GM10266 (cell line): ENCODE measurements around the gene PFN1.

Experiments
- DNase-seq: peaks from one replicate; pipeline ENCODE4 v3.0.0; 2012; ENCODE audit errors: extremely low spot score
- TF ChIP-seq, protein P1 (sequence below): IDR thresholded peaks from 2 replicates; pipeline ENCODE4 v1.5.1; 2012; ENCODE audit warnings: mild to moderate bottlenecking, low read depth; ENCODE audit not compliant: control insufficient read depth, insufficient read depth; ENCODE audit errors: missing control alignments

PFN1 gene

GRCh38 chr17:4982305-4982704, 34.0 kb upstream of the PFN1 start:
- no peak for DNase-seq
- TF ChIP-seq, protein P1, sequence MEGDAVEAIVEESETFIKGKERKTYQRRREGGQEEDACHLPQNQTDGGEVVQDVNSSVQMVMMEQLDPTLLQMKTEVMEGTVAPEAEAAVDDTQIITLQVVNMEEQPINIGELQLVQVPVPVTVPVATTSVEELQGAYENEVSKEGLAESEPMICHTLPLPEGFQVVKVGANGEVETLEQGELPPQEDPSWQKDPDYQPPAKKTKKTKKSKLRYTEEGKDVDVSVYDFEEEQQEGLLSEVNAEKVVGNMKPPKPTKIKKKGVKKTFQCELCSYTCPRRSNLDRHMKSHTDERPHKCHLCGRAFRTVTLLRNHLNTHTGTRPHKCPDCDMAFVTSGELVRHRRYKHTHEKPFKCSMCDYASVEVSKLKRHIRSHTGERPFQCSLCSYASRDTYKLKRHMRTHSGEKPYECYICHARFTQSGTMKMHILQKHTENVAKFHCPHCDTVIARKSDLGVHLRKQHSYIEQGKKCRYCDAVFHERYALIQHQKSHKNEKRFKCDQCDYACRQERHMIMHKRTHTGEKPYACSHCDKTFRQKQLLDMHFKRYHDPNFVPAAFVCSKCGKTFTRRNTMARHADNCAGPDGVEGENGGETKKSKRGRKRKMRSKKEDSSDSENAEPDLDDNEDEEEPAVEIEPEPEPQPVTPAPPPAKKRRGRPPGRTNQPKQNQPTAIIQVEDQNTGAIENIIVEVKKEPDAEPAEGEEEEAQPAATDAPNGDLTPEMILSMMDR: no peak

GRCh38 chr17:4980644-4981216, 32.4 kb upstream of the PFN1 start:
- TF ChIP-seq, protein P1: peak; percentile 55
- peak; percentile 68 for DNase-seq

GRCh38 chr17:4978726-4979125, 30.4 kb upstream of the PFN1 start:
- TF ChIP-seq, protein P1: no peak

DNA sequence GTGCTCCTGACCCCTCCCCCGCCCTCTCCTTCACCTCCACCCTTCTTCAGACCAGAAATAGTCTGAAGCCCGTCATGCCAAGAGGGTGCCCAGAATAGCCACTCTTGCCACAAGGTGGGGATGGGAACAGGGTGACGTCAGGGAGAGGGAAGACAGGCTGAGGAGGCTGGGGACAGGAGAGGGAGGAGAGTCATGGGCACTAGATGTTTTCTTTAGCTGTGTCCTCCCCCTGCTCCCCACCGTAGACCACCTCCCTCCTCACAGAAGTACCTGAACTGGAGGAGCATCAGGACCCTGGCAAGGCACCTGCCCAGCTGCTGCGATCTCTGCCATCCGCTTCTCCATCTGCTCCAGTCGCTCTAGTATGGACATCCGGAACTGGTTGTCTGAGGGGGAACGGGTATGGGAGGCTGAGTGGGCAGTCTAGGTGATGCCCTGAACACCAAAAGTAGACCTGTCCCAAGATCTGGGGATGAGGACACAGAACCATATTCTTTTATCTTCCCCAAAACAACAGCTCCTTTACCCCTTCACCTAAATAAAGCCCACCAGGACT, 25.9 kb upstream of the PFN1 start:
- TF ChIP-seq, protein P1: no peak
- no peak for DNase-seq

More at GRCh38 chr17:4978726-4979125, 30.4 kb upstream of the PFN1 start:
- no peak for DNase-seq

DNA sequence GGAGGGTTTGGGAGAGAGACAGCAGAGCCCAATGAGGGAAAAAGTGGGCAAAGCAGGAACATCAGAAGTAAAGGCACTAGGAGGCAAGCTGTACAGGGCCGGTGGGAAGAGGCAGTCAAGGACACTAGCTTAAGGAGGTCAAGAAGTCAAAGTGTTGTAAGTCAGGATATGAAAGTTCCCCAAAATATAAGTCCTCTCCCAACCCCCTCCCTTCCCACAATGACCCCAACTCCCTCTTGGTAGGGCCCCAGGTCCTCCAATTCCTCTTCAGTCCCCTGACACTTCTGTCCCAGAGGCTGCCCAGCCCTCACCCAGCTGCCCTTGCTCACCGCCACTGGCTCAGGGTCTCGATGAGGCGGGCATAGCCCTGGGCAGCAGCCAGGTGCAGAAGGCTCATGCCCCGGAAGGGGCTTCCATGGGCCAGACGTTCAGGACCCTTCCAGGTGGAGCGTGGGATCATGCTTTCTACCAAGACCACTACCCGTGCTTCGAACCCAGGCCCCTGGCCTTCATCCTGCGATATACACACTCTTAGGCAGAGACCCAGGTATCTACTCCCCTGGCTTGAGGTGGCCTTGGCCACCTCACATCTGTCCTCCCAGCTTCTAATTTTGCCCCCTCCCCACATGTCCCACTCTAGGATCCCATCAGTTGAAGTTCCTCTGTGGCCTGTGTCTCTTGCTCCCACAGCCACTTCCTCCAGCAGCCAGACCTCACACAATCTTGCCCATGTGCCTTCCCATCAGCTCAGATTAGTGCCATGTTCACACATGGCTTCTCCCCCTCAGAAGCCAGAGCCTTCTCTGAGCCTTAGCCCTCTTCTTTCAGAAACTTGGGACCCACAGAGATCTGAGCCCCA, 25.2 kb upstream of the PFN1 start:
- DNase-seq: no peak
- TF ChIP-seq, protein P1: no peak

- TF ChIP-seq, protein P1: no peak
- DNase-seq: no peak
These were observed 24.4 kb upstream of the PFN1 start for GRCh38 chr17:4972752-4973151.

GRCh38 chr17:4972322-4972721, 24.0 kb upstream of the PFN1 start:
- TF ChIP-seq, protein P1: no peak
- DNase-seq: no peak
